RWPE1 (cell line): Measurements from ENCODE around the gene UBL4A.
A peak's percentile ranks its signal among the peaks of the same experiment; 100 is the strongest.

ENCODE experiments used
- CTCF ChIA-PET: fragments of 350-600 bp; sonication (Branson Sonifier 250); formaldehyde crosslinking; extraction: SDS; loops from one replicate; lab custom pipeline; 2021; lab: Yijun Ruan, JAX
- POLR2A ChIA-PET: fragments of 400-600 bp; formaldehyde crosslinking; extraction: SDS; loops from one replicate; lab custom pipeline; 2020; ENCODE audit warnings: antibody characterized with exemption; ENCODE audit not compliant: low non-redundant PET; lab: Yijun Ruan, JAX
- DNase-seq: peaks from one replicate; pipeline ENCODE4 v3.0.0; 2012; ENCODE audit warnings: low spot score
- H3K27ac ChIP-seq: fragments of 450-650 bp; 2 replicates; pipeline ENCODE4 v1.5.1; 2017
- CTCF ChIP-seq: fragments of 450-650 bp; conservative IDR thresholded peaks from 2 replicates; pipeline ENCODE4 v1.5.1; 2017; ENCODE audit warnings: low read depth, mild to moderate bottlenecking

UBL4A gene

GRCh38 chrX:154486396-154487207, at the start of gene UBL4A:
UBL4A (minus strand) TSS chrX:154486615; CDS start chrX:154486584, 31 bp downstream.
- TF ChIP-seq CTCF: no peak
- DNase-seq: no peak
- CTCF ChIA-PET: interaction anchor here (1.4 kb wide), 1 partner anchor 40 kb away, joined by 3 read pairs; no protein-coding TSS in a partner anchor
- POLR2A ChIA-PET: interaction anchor here (1.0 kb wide), 1 partner anchor 40 kb away, joined by 3 read pairs; no protein-coding TSS in a partner anchor
- H3K27ac ChIP-seq: peak within 1 kb of the TSS; percentile 84

GRCh38 chrX:154535892-154536291, 49.5 kb upstream of the UBL4A start:
- DNase-seq: no peak
- POLR2A ChIA-PET: no interaction called here
- TF ChIP-seq CTCF: no peak
- peak overlapping the region; percentile 43 for H3K27ac ChIP-seq
- CTCF ChIA-PET: interaction anchor here (0.6 to 2.5 kb wide), 2 partner anchors 93 to 162 kb away, joined by 6 to 11 read pairs; partner anchors contain the start of gene FLNA

GRCh38 chrX:154534526-154535322, 48.3 kb upstream of the UBL4A start:
- ChIA-PET CTCF (interaction anchor here (0.8 to 2.5 kb wide), 3 partner anchors 71 to 161 kb away, joined by 3 to 11 read pairs (median 3); partner anchors contain the start of gene FLNA), POLR2A (no interaction called here)
- TF ChIP-seq CTCF: peak; percentile 87
- peak overlapping the region; percentile 43 for H3K27ac ChIP-seq
- peak; percentile 57 for DNase-seq

- no peak overlapping the region for H3K27ac ChIP-seq
Measured at GRCh38 chrX:154532690-154533089, 46.3 kb upstream of the UBL4A start.

GRCh38 chrX:154531626-154532025, 45.2 kb upstream of the UBL4A start:
- no peak for TF ChIP-seq CTCF
- ChIA-PET CTCF (no interaction called here), POLR2A (no interaction called here)
- H3K27ac ChIP-seq: no peak overlapping the region; the same call in 1 of the 2 replicates
- DNase-seq: no peak

More at GRCh38 chrX:154532690-154533089, 46.3 kb upstream of the UBL4A start:
- CTCF ChIA-PET: interaction anchor here (0.8 kb wide), 1 partner anchor 160 kb away, joined by 3 read pairs; no protein-coding TSS in a partner anchor
- DNase-seq: no peak
- POLR2A ChIA-PET: no interaction called here
- TF ChIP-seq CTCF: no peak

- no peak for DNase-seq
- no peak for TF ChIP-seq CTCF
- ChIA-PET POLR2A (no interaction called here), CTCF (no interaction called here)
- H3K27ac ChIP-seq: peak overlapping the region; percentile 52
Measured at GRCh38 chrX:154530286-154530685, 43.9 kb upstream of the UBL4A start.
